HG02938 (cell line): Measurements from ENCODE around the gene GRIFIN.

ENCODE experiments used
- ATAC-seq: cut with Tn5 transposase; IDR thresholded peaks from one replicate; pipeline ENCODE4 v1.9.1; 2021; ENCODE audit warnings: mild to moderate bottlenecking, moderate library complexity; ENCODE audit not compliant: unreplicated experiment

GRIFIN gene

GRCh38 chr7:2499719-2500430, 23.7 kb upstream of the GRIFIN start:
- ATAC-seq, result no peak

- ATAC-seq, result no peak
Observed at GRCh38 chr7:2499181-2499580, 23.0 kb upstream of the GRIFIN start.

- ATAC-seq, result no peak
Observed at GRCh38 chr7:2498708-2499107, 22.5 kb upstream of the GRIFIN start.

GRCh38 chr7:2497500-2498336, 21.5 kb upstream of the GRIFIN start:
- ATAC-seq, result no peak

- ATAC-seq, result no peak
Observed at GRCh38 chr7:2497065-2497464, 20.9 kb upstream of the GRIFIN start.

GRCh38 chr7:2496375-2496774, 20.2 kb upstream of the GRIFIN start:
- no peak for ATAC-seq

- ATAC-seq, result no peak
Observed at GRCh38 chr7:2495418-2496299, 19.5 kb upstream of the GRIFIN start.

- ATAC-seq, result no peak
Observed at GRCh38 chr7:2494191-2495130, 18.3 kb upstream of the GRIFIN start.

GRCh38 chr7:2493205-2494164, 17.3 kb upstream of the GRIFIN start:
- ATAC-seq, result no peak

GRCh38 chr7:2492038-2492437, 15.8 kb upstream of the GRIFIN start:
- ATAC-seq, result no peak

GRCh38 chr7:2490181-2490651, 14.0 kb upstream of the GRIFIN start:
- ATAC-seq, result no peak

- ATAC-seq, result no peak
Observed at GRCh38 chr7:2488681-2489080, 12.5 kb upstream of the GRIFIN start.

GRCh38 chr7:2488272-2488645, 12.1 kb upstream of the GRIFIN start:
- no peak for ATAC-seq

- no peak for ATAC-seq
Observed at GRCh38 chr7:2487586-2488271, 11.5 kb upstream of the GRIFIN start.

- no peak for ATAC-seq
Observed at GRCh38 chr7:2484868-2485267, 8.7 kb upstream of the GRIFIN start.

- no peak for ATAC-seq
Observed at GRCh38 chr7:2483494-2483893, 7.3 kb upstream of the GRIFIN start.

- no peak for ATAC-seq
Observed at GRCh38 chr7:2482725-2483451, 6.7 kb upstream of the GRIFIN start.

GRCh38 chr7:2481195-2481594, 5.0 kb upstream of the GRIFIN start:
- ATAC-seq, result no peak
